Inflammatory macrophage treated with lipopolysaccharide for 1 hour (primary cell): ENCODE results near the gene CDPF1.
A peak's percentile ranks its signal among the peaks of the same experiment; 100 is the strongest.

ENCODE experiments used
- DNase-seq, 2 donors: peaks; one replicate each; pipeline ENCODE4 v3.0.0-alpha.2; 2020 to 2022

Gene CDPF1

GRCh38 chr22:46250035-46250782 lies at the start of gene CDPF1:
Gene CDPF1, minus strand, starts transcription at chr22:46250293. Its CDS starts 2,009 bp downstream, at chr22:46248284.
- peak; percentile 87 to 93 for DNase-seq

DNA sequence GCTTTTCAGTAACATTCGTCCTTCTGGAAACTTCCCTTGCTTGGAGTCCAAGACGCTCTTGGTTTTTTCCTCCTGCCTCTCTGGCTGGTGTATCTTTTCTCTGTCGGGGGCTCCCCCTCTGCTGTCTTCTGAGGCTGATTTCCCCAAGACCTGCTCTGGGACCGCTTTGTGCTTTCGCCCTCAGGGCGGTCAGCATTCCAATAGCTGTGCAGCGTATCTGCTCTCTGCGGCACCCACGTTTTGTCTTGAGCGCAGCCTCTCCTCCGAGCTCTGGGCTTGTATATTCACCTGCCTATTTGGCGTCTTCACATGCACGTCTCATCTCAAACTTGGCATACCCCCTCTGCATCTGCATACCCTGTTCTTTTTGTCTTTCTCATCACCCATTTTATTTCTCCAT lies 49.0 kb upstream of the CDPF1 start:
- DNase-seq = no peak

DNA sequence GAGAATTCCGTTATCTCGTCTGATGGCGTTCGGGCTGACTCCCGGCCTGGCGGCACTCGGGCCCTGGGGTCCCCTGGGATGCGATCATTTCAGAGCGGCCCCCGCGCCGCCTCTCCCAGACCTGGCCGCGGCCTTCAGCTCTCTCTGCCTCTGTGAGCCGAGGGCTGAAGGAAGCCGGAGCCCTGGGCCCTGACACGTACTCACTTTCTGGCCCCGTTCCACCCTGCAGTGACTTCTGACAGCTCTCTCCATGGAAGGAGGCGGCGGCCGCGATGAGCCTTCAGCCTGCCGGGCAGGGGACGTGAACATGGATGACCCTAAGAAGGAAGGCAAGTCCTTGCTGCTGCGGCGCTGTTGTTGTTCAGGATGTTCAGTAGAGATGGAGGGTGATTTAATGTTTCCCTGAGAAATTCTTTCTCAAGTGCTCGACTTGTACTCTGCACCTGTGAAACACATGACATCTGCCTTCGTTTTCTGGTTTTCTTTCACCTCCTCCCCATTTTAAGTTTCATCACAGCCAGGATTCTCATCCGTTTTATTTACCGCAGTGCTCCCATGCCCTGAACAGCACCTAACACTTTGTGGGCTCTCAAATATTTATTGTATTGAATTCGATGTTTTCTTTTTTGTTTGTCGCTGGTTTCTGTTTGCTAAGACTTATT lies 47.2 kb upstream of the CDPF1 start:
- DNase-seq = no peak

DNA sequence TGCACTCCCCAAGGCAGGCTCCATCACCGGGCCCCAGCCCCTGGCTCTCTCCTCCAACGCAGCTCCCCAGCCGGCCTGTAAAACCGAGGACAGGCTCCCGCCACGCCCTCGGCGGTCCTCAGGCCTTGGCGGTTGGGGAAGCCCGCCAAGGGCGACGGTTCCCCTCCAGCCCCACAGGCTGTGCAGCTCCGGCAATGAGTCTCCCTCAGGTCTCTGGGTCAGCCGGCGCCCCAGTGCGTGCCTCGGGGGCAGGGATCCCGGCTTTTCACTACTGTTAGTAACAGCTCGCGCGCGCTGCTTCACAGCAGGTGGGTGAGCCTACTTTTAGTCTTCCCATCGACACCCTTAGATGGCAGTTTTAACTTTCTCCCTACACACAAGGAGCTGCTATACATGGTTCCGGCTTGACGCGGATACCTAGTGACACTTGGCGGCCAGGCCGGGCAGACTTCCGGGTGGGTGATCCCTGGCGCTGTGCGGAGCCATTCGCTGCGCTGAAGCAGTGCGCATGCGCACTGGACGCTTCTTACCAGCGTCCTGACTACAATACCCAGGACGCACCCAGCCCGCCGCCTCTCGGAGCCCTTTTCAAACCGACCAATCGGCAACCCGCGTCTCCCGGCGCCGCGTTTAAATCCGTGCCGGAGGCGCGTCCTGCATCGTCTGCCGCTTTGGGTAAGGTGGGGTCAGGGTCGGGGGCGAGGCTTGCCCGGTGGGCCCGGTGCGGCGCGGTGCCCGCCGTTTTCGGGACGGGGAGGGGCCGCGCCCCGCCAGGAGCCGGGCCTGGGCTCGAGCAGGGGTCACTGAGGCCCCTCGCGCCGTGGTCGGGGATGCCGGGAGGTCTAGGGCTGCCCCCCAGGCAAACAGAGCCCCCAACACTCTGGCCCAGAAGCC lies 46.4 kb upstream of the CDPF1 start, which contains the start of gene GTSE1:
Gene GTSE1, plus strand, starts transcription at position 614 of the 894 bp plus-strand sequence. CDS start 531 bp downstream, outside the sequence.
- peak; percentile 97 to 98 for DNase-seq

DNA sequence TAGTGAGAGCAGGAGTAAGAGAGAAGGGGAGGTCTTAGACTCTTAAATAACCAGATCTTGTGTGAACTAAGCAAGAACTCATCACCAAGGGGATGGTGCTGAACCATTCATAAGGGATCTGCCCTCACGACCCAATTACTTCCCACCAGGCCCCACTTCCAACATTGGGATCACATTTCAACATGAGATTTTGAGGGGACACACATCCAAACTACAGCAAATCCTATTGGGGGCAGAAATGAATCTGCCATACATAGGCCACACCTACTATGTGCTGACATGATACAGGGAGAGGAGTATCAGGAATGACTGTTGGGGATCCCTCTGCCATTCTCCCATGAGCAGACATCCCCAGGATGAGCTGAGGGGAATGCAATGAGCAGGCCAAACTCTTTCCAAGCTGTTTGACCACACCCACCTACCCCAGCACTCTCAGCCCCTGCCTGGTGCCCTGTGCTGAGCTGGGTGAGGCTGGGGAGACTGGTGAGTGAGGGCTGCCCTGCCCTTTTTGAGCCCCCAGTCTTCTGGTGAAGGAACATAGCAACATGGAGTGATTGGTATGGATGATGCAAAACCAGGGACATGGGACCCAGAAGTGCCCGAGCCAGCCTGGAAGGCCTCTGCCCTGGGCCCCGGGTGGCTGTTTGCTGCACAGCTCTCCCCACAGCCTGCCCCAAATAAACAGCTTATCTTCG lies 45.3 kb upstream of the CDPF1 start:
- DNase-seq = no peak

DNA sequence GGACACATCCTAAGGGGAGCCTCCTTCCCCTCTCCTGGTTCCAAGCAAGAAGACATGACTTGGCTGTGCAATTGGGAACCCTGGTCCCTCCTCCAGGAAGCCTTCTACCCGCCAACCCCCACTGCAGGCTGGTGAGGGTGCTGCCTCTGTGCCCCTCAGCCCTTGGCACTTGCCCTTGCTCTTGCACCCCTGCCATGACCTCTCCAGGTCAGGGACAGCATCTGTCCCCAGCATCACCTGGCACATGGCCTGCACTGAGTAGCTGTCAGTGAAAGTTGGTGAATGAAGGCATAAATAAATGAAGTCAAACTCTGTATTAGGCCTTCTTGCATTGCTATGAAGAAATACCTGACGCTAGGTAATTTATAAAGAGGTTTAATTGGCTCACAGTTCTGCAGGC lies 44.7 kb upstream of the CDPF1 start:
- no peak for DNase-seq

- DNase-seq = peak; percentile 40 to 70
These were observed 43.6 kb upstream of the CDPF1 start for GRCh38 chr22:46293577-46294260.

DNA sequence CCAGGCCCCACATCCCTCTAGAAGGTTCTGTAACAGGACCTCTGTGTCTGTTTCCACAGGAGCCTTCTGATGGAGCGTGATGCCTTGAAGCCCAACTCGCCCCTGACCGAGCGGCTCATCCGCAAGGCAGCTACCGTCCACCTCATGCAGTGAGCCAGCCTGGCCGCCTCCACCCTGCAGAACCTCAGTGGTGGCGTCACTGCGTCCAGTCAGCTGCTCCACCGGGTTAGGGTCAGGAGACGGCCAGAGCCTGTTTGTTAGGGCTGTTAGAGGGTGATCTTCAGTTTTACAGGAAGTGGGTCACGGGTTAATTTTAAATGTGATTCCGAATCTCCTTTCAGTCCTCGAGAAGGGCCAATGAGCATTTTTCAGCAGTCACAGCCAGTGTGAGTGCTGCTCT lies 42.6 kb upstream of the CDPF1 start:
- peak in 1 of 2 donors; percentile 23 for DNase-seq

DNA sequence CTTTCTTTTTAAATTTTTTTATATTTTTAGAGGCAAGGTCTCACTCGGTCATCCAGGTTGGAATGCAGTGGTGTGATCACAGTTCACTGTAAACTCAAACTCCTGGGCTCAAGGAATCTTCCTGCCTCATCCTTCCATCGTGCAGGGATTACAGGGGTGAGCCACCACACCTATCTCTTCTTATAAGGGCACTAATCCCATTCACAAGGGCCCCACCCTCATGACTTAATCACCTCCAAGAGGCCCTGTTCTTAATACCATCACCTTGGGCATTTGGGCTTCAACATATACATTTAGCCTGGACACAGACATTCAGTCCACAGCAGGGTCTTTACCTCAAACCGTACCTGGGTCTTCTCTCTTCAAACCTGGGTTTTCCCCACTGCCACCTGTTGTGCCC lies 42.1 kb upstream of the CDPF1 start:
- DNase-seq = no peak

DNA sequence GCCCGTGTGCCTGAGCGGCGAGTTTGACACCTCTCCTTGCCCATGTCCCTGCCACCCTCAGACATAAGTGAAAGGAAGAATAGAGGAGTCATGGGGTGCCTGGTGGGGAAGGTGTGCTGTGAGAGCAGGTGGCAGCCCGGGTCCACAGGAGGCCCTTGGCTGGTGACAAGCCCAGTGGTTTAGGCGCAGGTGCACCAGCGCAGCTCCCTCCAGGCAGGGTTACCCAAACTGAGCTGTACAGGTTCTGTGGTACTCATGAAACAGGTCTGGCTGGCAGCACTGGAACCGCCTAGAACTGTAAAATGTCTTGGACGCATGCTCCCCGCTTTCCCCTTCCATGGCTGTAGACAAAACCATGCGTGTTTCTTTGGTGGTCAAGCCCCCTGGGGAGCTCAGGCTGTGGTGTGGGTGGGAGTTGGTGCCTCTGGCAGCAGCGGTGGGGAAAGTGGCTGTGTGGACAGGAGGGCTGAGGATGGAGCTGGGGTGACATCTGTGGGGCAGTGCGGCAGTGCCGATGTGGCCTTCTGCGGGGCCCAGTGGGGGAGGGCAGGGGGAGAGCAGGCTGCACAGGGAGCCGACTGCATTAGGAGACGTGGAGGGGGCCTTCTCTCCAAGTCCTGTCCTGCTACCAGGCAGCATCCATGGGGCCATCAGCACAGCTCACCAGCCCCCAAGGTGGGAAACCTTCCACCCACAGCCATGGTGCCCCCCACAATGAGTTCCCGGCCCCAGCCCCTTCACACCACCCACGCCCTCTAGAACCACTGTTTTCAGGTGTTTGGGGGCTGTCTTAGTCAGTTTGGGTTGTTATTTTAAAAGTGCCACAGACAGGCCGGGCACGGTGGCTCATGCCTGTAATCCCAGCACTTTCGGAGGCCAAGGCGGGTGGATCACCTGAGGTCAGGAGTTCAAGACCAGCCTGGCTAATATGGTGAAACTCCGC lies 41.0 kb upstream of the CDPF1 start:
- DNase-seq = no peak

GRCh38 chr22:46290121-46290842 lies 40.2 kb upstream of the CDPF1 start:
- DNase-seq = no peak

DNA sequence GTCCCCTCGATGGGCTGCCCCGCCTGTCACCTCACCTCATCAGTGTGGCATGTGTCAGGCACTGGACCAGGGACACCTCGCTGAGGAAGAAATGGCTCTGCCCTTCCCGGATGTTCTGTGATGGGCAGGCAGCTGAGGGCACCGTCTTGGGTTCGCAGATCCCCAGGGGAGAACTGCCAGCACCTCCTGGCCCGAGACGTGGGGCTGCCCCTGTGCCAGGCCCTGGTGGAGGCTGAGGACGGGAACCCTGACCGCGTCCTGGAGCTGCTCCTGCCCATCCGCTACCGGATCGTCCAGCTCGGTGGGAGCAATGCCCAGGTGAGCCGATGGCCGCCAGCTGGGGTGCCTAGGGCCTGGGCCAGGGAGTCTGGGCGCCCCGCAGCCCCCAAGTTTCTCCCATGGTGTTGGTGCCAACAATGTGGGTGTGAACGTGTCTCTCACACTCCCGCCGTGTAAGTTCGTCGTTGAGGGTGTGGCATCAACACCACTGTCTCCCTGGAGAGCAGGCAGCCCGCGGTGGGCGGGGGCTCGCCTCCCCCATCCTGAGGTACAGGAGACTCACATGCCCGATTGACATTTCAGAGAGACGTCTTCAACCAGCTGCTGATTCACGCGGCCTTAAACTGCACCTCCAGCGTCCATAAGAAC lies 39.3 kb upstream of the CDPF1 start:
- no peak for DNase-seq

DNA sequence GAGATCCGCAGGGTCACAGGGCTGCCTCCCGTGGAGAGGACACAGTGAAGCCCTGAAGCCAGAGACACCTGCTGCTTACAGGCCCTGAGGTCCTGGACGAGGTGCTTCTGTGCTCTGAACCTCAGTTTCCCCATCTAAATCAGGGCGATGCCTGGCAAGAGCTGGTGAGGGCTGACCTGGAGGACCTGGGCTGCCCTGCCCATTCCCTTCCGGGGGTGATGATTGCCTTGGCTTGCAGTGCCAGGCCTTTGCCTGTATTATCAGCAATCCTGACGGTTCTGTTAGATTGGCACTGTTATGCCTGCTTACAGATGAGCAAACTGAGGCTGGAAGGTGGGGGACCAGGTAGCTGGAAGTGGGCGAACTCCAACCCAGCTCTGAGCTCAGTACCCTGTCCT lies 38.8 kb upstream of the CDPF1 start:
- no peak for DNase-seq

GRCh38 chr22:46287873-46288751 lies 38.0 kb upstream of the CDPF1 start:
- DNase-seq = no peak

GRCh38 chr22:46286941-46287872 lies 37.1 kb upstream of the CDPF1 start:
- DNase-seq = no peak

- no peak for DNase-seq
These were observed 35.9 kb upstream of the CDPF1 start for GRCh38 chr22:46286006-46286405.
